ENCODE data around the gene SPTB.

Gene SPTB

DNA sequence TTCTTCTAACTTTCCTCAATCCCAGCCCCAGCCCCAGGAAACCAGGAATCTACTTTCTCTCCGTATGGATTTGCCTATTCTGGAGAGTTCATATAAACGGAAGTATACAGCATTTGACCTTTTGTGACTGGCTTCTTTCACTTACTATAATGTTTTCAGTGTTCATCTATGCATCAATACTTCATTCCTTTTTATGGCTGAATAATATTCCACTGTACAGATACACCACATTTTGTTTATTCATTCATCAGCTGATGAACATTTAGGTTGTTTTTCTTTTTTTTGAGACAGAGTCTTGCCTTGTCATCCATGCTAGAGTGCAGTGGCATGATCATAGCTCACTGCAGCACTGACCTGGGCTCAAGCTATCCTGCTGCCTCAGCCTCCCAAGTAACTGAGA lies 179.4 kb downstream of the SPTB start:
- in situ Hi-C loops (cut with HindIII; ENCODE audit: low sequenced_read_pairs) = no loop called here

DNA sequence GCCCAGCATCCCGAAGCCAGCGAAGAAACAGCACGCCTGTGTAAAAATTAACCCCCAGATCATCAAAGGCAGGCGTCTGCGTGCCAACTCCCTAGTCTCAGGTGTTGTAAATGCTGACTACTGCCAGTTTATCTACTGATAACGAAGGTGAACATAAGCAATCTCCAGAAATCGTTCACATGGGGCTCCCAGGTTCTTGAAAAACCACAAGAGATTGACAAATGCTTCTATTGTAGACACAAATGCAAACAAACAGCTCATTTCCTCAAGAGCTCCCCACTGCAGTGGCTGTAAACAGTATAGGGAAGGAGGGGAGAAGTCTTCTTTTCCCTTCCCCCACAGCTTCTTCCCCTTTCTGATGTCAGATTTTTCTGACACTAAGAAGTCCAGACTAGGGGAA lies 180.8 kb downstream of the SPTB start:
- in situ Hi-C loops (cut with HindIII; ENCODE audit: low sequenced_read_pairs) = loop anchor here (10.0 kb wide), 1 partner anchor 56 kb away; no protein-coding TSS in a partner anchor

DNA sequence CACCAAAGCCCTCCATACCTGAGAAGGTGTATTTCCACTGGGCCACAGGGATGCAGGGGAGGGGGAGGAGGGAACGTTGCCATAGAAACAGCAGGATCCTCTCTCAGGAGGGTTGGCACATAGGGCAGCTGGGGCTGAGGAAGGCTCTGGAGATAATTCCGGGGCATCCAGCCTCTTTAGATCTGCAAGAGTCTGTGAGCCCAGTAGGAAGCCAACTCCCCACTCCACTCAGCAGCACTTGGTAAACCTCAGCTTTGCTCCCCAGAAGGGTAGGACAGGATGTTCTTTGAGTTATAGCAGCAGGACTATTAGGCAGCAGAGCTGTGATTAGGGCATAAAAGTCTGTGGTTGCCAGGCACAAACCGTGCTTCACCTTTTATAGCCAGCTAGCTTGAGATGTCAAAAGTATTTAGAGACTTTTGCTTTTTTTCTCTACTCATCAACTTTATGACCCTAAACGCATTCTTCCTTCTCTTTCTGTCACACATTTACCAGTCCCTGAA lies 183.3 kb downstream of the SPTB start:
- in situ Hi-C loops (cut with HindIII; ENCODE audit: low sequenced_read_pairs) = loop anchor here (10.0 kb wide), 1 partner anchor 58 kb away; no protein-coding TSS in a partner anchor

Data from endothelial cell of hepatic sinusoid (primary cell).